Mesendoderm (in vitro differentiated cells): ENCODE data around the gene TMEM45A.

ENCODE experiments used
- DNase-seq: peaks from one replicate; pipeline ENCODE4 v3.0.0; 2013
- H2AK5ac ChIP-seq: 2 replicates; pipeline ENCODE4 v1.6.1; 2013; ENCODE audit warnings: low read length, inconsistent platforms
- H2BK120ac ChIP-seq: 2 replicates; pipeline ENCODE4 v1.6.1; 2013; ENCODE audit warnings: low read depth, mild to moderate bottlenecking, low read length, moderate library complexity, mixed read lengths
- H2BK15ac ChIP-seq: replicated peaks from 2 replicates; pipeline ENCODE4 v1.6.1; 2013; ENCODE audit warnings: low read depth, mild to moderate bottlenecking, moderate library complexity
- H2BK5ac ChIP-seq: 2 replicates; pipeline ENCODE4 v1.6.1; 2013; ENCODE audit warnings: low read length, inconsistent platforms
- H3K18ac ChIP-seq: 2 replicates; pipeline ENCODE4 v1.6.1; 2013; ENCODE audit warnings: mild to moderate bottlenecking, low read length, mixed read lengths
- H3K23ac ChIP-seq: one replicate; pipeline ENCODE4 v1.6.1; 2013; ENCODE audit warnings: low read length
- H3K27ac ChIP-seq: 2 replicates; pipeline ENCODE4 v1.5.1; 2013; ENCODE audit warnings: low read depth, mild to moderate bottlenecking, inconsistent platforms, low read length, moderate library complexity
- H3K27me3 ChIP-seq: 2 replicates; pipeline ENCODE4 v1.6.1; 2013; ENCODE audit warnings: low read length, control low read depth, mild to moderate bottlenecking, inconsistent platforms; ENCODE audit not compliant: insufficient read depth, poor library complexity
- H3K36me3 ChIP-seq: 2 replicates; pipeline ENCODE4 v1.6.1; 2013; ENCODE audit warnings: low read length, inconsistent platforms; ENCODE audit not compliant: control insufficient read depth, insufficient read depth
- H3K4ac ChIP-seq: one replicate; pipeline ENCODE4 v1.6.1; 2013; ENCODE audit warnings: low read depth, mild to moderate bottlenecking, low read length, moderate library complexity
- H3K4me1 ChIP-seq: 2 replicates; pipeline ENCODE4 v1.6.1; 2013; ENCODE audit warnings: low read depth, low read length, inconsistent platforms; ENCODE audit not compliant: control insufficient read depth
- H3K4me2 ChIP-seq: 2 replicates; pipeline ENCODE4 v1.6.1; 2013; ENCODE audit warnings: low read length
- H3K4me3 ChIP-seq: 2 replicates; pipeline ENCODE4 v1.5.1; 2013; ENCODE audit warnings: mild to moderate bottlenecking, low read length
- H3K56ac ChIP-seq: one replicate; pipeline ENCODE4 v1.6.1; 2013; ENCODE audit warnings: low read length
- H3K79me1 ChIP-seq: 2 replicates; pipeline ENCODE4 v1.6.1; 2013; ENCODE audit warnings: low read length, inconsistent platforms
- H3K79me2 ChIP-seq: 2 replicates; pipeline ENCODE4 v1.6.1; 2013; ENCODE audit warnings: mild to moderate bottlenecking, low read length; ENCODE audit not compliant: control insufficient read depth, insufficient read depth
- H3K9ac ChIP-seq: 2 replicates; pipeline ENCODE4 v1.6.1; 2013; ENCODE audit warnings: low read length, inconsistent platforms
- H4K5ac ChIP-seq: one replicate; pipeline ENCODE4 v1.6.1; 2013; ENCODE audit warnings: low read length
- H4K8ac ChIP-seq: one replicate; pipeline ENCODE4 v1.6.1; 2013; ENCODE audit warnings: low read depth, mild to moderate bottlenecking, control low read depth, low read length, moderate library complexity
- WGBS: extraction: QIAGEN DNeasy Blood & Tissue Kit; methylation state at CpG from one replicate; pipeline ENCODE4 v1.1.7; 2013; ENCODE audit warnings: low lambda C conversion rate, missing lambda C conversion rate; ENCODE audit not compliant: insufficient coverage; ENCODE audit errors: extremely low coverage; 5-methylcytosine and 5-hydroxymethylcytosine counted together

The TMEM45A gene

DNA sequence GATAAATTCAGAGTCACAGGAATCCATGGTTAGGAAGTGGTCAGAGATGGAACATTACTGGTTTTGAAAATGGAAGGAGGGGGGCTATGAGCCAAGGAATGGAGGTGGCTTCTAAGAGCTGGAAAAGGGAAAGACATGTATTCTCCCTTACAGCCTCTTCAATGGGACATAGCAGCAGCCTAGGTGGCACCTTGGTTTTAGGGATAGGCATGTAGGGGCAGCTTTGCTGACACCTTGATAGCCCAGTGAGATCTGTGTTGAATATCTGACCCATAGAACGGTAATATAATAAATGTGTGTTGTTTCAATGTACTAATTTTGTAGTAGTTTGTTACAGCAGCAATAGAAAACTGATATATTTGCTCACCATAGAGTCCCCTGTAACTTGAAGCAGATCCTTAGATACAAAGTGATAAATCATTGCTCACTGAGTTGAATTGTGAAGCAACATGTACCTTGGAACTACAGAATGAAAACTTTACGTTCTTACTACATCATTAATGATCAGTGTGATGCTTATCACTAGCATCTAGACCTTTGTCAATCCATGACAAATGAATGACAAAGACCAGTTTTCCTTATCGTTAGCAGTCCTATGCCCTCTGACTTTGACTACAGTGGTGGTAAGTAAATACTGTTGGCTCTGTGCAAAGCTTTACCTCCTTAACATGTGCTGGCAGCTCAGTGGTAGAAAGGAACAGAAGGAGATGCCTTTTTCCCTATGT is 53.8 kb downstream of the TMEM45A start:
- WGBS = no CpG with 5 or more reads among the region's 3 CpGs
- H4K8ac ChIP-seq = no peak overlapping the region
- H3K4ac ChIP-seq = no peak overlapping the region
- no peak overlapping the region for H3K23ac ChIP-seq
- no peak overlapping the region for H2BK5ac ChIP-seq
- H2BK120ac ChIP-seq = no peak overlapping the region
- DNase-seq = no peak
- no peak overlapping the region for H3K4me3 ChIP-seq
- H4K5ac ChIP-seq = no peak overlapping the region
- no peak overlapping the region for H3K18ac ChIP-seq
- no peaks in the 10 kb centered on the region for H3K4me1 ChIP-seq
- no peaks in the 10 kb centered on the region for H3K36me3 ChIP-seq
- no peaks in the 10 kb centered on the region for H3K79me1 ChIP-seq
- H3K56ac ChIP-seq = no peak overlapping the region
- no peaks in the 10 kb centered on the region for H3K79me2 ChIP-seq
- no peak overlapping the region for H3K4me2 ChIP-seq
- H2AK5ac ChIP-seq = no peak overlapping the region
- H3K27me3 ChIP-seq = no peaks in the 10 kb centered on the region
- no peak overlapping the region for H3K9ac ChIP-seq
- no peak overlapping the region for H2BK15ac ChIP-seq
- no peak overlapping the region for H3K27ac ChIP-seq

DNA sequence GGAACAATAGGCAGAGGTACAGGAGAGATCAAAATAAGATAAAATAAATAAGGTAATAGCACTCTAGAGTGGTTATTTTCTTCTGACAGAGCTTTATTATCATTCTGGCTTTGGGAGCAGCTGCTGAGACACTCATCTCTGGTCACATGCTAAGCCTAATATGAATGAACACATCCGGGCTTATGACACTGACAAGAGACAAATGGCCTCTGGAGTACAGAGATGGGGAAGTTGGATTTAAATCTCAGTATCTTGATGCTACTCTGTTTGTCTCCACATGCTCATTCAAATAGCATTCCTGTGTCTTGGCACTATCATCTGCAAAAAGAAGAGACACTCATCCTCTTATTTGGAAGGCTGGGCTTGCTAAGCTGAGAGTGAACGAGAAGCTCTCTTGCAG is 55.6 kb downstream of the TMEM45A start:
- H3K36me3 ChIP-seq = no peaks in the 10 kb centered on the region
- no peak overlapping the region for H3K56ac ChIP-seq
- no peaks in the 10 kb centered on the region for H3K79me1 ChIP-seq
- WGBS = no CpG with 5 or more reads among the region's 2 CpGs
- no peaks in the 10 kb centered on the region for H3K4me1 ChIP-seq
- H3K4ac ChIP-seq = no peak overlapping the region
- no peak overlapping the region for H3K18ac ChIP-seq
- DNase-seq = no peak
- no peak overlapping the region for H2BK15ac ChIP-seq
- no peak overlapping the region for H3K4me2 ChIP-seq
- H3K79me2 ChIP-seq = no peaks in the 10 kb centered on the region
- H3K4me3 ChIP-seq = no peak overlapping the region
- no peak overlapping the region for H4K5ac ChIP-seq
- H3K23ac ChIP-seq = no peak overlapping the region
- H3K9ac ChIP-seq = no peak overlapping the region
- H2BK5ac ChIP-seq = no peak overlapping the region
- no peak overlapping the region for H3K27ac ChIP-seq
- H3K27me3 ChIP-seq = no peaks in the 10 kb centered on the region
- no peak overlapping the region for H2AK5ac ChIP-seq
- H2BK120ac ChIP-seq = no peak overlapping the region
- H4K8ac ChIP-seq = no peak overlapping the region

- Histone ChIP-seq H3K79me1 (no peaks in the 10 kb centered on the region), H3K27me3 (no peaks in the 10 kb centered on the region), H3K36me3 (no peaks in the 10 kb centered on the region), H4K8ac (no peak overlapping the region), H3K79me2 (no peaks in the 10 kb centered on the region), H2BK15ac (no peak overlapping the region), H2BK120ac (no peak overlapping the region), H4K5ac (no peak overlapping the region), H3K4me3 (no peak overlapping the region), H3K18ac (no peak overlapping the region), H3K56ac (no peak overlapping the region), H3K27ac (no peak overlapping the region), H3K23ac (no peak overlapping the region), H3K4ac (no peak overlapping the region), H3K9ac (no peak overlapping the region), H2BK5ac (no peak overlapping the region), H2AK5ac (no peak overlapping the region), H3K4me1 (no peaks in the 10 kb centered on the region), H3K4me2 (no peak overlapping the region)
- peak; percentile 34 for DNase-seq
- WGBS = no CpG with 5 or more reads among the region's 3 CpGs
Observed at GRCh38 chr3:100553618-100554372, 61.4 kb downstream of the TMEM45A start.

- Histone ChIP-seq H4K5ac (no peak overlapping the region), H3K9ac (no peak overlapping the region), H2AK5ac (no peak overlapping the region), H3K23ac (no peak overlapping the region), H3K4me1 (no peaks in the 10 kb centered on the region), H3K4me3 (no peak overlapping the region), H3K79me1 (no peaks in the 10 kb centered on the region), H3K4me2 (no peak overlapping the region), H2BK5ac (no peak overlapping the region), H2BK15ac (no peak overlapping the region), H3K27me3 (no peaks in the 10 kb centered on the region), H2BK120ac (no peak overlapping the region), H4K8ac (no peak overlapping the region), H3K56ac (no peak overlapping the region), H3K79me2 (no peaks in the 10 kb centered on the region), H3K27ac (no peak overlapping the region), H3K36me3 (no peaks in the 10 kb centered on the region), H3K18ac (no peak overlapping the region), H3K4ac (no peak overlapping the region)
- no peak for DNase-seq
Observed at GRCh38 chr3:100554373-100554676, 61.9 kb downstream of the TMEM45A start.

- H3K23ac ChIP-seq = no peak overlapping the region
- no peaks in the 10 kb centered on the region for H3K79me2 ChIP-seq
- no peak overlapping the region for H3K18ac ChIP-seq
- H3K36me3 ChIP-seq = no peaks in the 10 kb centered on the region
- no peaks in the 10 kb centered on the region for H3K4me1 ChIP-seq
- H4K8ac ChIP-seq = no peak overlapping the region
- WGBS = no CpG with 5 or more reads among the region's 2 CpGs
- no peaks in the 10 kb centered on the region for H3K27me3 ChIP-seq
- H3K4me3 ChIP-seq = no peak overlapping the region
- no peak overlapping the region for H3K4ac ChIP-seq
- H2BK15ac ChIP-seq = peak overlapping the region; percentile 23
- no peak overlapping the region for H4K5ac ChIP-seq
- no peak overlapping the region for H3K4me2 ChIP-seq
- H2BK120ac ChIP-seq = no peak overlapping the region
- H3K79me1 ChIP-seq = no peaks in the 10 kb centered on the region
- no peak overlapping the region for H2BK5ac ChIP-seq
- H3K56ac ChIP-seq = no peak overlapping the region
- no peak for DNase-seq
- no peak overlapping the region for H3K9ac ChIP-seq
- no peak overlapping the region for H2AK5ac ChIP-seq
- no peak overlapping the region for H3K27ac ChIP-seq
Observed at GRCh38 chr3:100556673-100557310, 64.4 kb downstream of the TMEM45A start.
